ENCODE measurements around the gene MRAP.

The MRAP gene

DNA sequence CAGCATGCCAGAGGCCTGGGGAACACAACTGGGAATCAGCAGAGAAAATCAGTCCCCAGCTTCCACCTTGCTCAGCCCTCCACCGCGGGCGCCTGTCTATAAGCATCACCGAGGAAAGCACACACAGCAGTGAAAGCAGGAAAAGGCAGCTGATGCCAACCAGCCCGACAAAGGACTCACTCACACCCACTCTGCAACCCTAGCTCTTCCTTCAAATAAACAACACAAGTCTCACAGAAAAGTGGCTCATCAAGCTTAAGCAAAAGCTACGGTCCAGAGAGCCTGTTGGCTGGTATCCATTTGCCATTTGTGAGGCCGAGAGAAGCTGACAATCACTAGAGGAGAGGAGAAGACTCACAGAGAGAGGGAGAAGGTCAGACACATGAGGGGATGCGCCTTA lies 27.1 kb downstream of the MRAP start:
- no peak for FAIRE-seq

DNA sequence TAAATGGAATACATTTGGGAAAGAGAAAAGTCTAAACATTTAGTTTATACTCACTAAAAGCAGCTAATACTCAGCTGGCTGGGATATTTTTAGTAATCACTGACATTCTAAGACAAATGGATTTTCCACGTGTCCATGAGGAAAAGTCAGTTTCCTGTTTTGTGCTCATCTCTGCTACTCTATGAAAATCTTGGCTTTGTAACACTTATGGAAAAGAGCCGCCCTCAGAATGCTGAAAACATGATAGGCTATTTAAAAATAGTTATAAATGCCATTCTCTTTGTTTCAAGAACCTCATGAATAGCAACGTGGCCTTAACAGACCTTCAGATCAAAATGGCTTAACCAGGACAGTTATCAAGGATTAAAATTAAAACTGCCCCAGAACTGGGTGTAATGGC lies 29.9 kb downstream of the MRAP start:
- no peak for FAIRE-seq

DNA sequence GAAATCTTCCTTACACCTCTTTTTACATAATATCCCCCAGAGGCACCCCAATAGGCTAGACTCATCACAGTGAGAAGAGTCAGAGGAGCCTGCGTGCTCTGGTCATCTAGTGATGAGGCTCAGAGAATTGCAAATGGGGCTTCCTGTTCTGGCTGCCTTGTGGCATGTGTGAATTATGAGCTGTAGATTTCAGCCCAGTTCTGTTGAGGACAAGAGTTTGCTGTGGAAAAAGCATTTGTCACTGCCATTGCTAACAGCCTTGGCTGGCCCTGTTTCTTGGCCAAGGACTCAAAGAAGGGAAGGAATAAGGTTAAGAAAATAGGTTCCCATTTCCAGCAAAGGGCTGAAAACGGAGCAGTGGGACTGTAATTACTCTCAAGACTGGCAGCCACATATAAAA lies 30.7 kb downstream of the MRAP start:
- FAIRE-seq = no peak

DNA sequence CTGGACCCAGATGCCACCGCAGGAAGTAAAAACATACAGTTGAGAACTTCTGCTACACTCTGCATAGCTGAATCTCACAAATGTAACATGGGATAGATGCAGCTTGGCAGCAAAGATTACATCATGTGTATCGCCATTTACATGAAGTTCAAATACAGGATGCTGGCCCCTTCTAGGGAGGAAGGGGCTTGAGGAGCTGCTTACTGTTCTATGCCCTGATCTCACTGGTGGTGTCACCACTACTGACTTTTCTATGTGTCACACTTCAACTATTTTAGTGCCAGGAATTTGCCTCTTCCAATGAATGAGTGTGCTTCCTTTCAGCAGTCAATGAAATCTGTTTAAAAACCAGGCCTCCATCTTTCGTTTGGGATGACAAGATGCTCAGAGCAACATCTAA lies 31.1 kb downstream of the MRAP start:
- no peak for FAIRE-seq

DNA sequence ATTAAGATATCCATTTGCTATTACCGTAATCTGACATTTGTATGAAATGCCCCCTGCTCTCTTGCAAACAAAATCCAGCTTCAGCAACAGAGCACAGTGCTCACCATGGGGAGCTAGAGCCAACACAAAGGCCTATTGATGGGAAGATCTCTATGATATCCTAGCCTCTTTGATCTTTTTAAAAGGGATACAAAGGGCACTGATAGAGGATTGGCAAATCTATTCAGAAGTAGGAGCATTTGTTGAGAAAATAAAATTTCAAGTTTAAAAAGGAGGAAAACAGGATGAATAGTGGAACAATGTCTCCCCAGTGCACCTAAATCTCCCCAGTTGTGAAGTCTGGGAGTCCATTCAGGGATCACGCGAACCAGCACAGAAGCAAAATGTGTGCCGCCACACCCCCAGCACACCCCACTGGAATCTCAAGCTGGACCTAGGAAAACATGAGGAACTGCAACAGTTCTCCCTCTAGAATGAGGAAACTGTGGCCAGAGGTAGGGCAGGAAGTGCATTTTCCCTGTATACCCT lies 32.2 kb downstream of the MRAP start:
- FAIRE-seq = no peak

DNA sequence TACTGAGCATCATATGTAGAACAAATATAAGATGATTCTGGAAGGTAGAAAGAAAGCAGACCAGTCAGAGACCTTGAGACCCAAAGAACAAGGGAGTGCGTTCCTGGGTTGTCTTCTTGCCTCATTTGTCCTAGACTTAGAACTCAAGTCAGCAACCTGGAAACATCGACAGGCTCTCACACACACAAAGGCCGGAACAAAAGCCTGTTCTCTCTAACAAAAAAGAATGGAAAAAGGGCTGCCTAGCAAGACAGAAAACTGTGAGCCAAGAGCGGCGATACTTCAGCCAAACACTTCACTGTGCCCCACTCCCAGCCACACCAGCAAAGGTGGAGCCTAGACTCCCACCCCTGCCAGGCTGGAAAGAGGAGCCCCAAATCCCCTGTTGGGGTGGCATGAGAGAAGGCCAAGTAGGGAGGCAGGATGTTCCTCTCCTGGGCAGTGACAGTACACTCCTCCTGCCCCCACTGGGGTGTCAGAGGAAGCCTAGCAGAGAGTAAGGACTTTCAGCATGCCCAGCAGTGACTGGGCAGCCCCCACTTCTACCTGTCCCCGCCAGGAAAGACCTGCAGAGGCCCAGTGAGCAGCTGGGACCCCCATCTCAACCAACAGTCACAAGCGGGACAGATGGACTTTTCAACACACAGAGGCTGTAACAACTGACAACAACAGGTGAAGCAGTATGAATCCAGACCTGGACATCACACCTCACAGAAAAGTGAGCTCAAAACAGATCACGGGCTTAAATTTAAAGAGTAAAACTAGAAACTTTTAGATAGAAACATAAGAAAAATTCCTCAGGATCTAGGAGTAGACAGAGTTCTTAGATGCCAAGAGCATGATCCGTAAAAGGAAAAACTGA lies 33.0 kb downstream of the MRAP start:
- no peak for FAIRE-seq

DNA sequence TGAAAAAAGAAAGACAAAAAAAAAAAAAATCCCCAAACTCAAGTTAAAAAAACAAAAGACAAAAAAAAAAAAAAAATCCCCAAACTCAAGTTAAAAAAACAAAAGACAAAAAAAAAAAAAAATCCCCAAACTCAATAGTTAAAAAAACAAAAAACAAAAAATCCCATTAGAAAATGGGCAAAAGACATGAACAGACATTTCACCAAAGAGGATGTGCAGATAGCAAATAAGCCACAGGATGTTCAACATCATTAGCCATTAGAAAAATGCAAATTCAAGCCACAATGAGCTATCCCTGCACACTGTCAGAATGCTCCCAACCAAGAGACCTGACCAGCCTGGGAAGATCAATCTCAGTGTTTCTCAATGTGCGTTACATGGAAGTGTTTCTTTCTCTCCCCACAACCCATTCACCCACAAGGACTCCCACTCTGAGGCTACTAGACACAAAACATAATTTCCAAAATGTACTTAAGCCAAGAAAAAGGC lies 33.9 kb downstream of the MRAP start:
- FAIRE-seq = peak; percentile 67

DNA sequence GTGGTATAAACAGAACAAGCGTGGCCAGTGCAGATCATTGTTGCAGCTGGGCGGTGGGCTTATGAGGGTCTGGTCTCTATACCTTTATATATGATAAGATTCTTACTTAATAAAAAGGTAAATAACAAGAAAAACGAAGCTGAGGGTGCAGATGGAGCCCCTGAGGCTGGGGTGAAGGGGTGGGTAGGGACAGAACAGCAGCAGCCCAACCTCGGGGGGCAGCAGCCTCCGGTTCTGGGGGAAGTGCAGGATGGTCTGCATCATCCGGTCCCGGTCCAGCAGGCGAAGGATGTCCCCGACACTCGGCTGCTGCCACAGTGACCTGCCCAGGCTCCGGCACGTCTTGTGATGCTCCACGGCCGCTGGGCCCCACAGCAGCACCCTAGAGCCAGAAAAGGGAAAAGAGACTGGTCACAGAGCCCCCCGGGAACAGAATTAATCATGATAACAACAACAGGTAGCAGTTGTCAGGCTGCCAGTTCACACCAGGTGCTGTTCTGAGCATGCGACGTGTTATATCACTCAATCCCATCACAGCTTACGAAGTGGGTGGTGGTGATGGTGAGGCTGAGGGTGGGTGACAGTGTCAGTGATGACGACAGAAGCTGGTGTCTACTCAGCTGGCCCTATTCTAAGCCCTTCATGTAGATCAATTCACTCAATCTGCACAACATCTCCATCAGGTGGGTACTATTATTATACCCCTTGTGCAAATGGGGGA lies 35.5 kb downstream of the MRAP start:
- FAIRE-seq = no peak

DNA sequence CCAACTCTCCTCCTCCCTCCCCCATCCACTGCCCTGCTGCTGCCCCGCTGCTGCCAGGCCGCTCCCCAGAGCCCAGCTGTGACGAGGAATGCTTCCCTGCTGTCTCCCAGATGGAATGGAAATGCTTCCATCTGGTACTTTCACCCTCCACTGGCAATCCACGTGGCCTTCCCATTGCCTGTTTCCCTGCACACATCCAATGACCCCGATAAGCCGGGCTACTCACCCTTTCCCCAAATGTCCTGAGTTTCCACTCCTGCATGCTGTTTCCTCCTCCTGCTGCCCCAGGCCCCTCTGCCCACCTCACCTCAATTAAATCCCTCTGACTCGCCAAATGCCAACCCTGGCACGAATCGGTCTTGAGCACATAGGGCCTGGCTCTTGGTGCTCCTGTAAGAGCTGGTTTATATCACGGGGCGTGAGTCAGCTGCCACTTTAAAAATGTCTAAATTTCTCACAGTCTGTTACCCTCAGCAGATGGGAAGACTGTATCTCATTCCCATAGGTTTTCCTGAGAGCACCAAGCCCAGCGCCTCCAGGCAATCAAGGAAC lies 36.4 kb downstream of the MRAP start:
- no peak for FAIRE-seq

DNA sequence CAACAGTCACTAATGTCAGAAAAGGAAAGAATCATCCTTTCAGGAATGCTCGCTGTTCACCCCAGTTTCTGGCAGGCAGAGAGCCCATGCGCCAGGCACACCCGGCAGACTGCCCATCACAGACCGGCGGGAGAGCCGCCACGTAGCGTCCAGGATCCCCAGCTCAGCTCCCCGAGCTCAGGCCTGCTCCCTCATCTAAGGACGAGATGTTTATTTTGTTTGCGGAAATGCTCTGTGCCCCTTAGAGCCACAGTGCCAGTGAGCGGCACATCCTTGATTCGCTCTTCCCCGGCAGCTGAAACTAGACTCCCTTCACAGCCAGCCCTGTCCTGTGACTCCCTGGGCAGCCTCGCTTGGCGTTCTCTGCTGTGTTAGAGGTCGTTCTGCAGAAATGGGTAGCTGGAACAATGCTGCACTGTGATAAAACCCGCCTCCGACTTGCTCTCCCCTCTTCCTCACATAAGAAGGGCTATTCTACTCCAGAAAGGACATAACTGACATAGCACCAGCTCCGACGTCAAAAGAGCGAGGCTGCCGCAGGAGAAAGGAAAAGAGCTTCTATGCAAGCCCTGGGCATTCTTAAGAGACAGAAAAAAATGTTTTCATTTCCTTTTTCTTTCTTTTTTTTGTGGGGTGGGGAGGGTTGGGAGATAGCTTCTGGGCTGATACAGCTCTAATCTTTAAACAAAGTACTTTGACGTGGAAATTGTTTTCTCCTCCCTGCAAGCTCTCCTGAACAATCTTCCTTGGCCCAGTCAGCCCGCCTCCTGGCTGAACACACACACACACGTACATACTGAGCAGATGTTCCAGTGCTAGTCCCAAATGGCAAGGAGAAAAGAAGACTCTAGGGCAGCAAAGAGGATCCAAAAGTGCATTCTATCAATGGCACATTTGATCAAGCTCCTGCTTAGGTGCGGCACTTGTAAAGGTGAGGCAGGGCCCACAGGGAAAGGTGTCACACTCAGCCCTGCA lies 37.2 kb downstream of the MRAP start:
- FAIRE-seq = no peak

DNA sequence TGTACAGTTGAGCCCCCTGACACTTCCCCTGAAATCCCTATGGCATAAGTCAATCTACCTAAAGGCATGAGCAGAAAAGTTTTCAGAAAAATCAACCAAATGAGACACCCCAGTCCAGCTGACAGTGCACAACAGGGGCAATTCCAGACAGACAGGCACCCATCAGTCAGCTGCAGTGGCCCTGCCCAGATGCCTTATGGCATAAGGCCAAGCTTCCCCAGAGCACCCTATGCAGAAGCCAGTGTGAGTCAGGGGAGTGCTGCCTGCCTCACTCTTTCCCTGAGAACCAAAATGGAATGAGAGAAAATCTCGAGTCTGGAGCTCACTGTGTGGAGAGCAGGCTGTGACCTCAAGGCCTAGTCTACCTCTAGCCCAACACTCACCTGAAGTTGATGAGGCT lies 38.1 kb downstream of the MRAP start:
- no peak for FAIRE-seq

DNA sequence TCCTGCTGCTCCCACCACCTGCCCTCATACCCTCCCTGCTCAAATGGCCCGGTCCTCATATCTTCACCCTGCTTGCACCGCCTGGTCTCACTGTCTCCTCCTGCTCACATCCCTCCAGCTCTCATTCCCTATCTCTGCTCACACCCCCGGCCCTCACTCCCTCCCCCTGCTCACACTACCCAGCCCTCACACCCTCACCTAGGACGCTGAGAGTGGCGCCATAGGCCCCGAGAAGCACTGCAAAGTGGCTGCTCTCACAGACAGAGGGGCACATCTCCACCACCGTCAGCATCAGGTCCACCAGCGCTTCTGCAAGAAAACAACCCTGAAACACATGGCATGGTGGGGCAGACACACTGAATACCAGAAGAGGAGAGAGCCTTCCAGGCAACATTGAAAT lies 38.6 kb downstream of the MRAP start:
- no peak for FAIRE-seq

DNA sequence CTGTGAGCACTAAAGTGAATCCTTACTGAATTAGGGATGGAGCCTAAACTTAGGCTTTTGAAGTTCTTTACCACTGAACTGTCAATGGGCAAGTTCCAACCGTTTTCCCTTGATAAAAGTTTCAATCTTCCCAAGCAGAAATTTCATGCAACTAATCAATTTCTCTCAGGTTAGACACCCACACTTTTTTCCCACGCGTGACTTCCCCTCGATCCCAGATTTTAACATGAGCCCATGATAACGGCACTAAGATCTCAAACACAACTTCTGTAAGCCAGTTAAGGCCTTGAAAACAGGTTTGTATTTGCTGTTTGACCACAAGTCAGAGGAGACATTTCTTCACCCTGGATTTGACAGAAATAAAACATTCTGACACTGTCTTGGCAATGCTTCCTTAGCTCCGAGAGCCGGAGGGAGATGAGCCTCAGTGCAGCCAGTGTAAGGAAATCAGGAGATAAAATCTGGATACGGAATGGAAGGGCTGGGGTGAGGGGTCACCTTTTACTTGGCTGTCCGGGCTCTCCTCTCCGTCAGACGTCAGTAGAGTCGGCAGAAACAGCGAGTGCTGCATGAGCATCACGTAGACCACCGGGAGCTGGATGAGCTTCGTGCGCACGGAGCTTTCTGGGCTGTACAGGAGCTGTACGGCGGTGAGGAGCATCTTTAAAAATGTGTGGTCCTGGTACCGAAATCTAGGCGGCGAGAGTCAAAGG lies 39.7 kb downstream of the MRAP start:
- no peak for FAIRE-seq

DNA sequence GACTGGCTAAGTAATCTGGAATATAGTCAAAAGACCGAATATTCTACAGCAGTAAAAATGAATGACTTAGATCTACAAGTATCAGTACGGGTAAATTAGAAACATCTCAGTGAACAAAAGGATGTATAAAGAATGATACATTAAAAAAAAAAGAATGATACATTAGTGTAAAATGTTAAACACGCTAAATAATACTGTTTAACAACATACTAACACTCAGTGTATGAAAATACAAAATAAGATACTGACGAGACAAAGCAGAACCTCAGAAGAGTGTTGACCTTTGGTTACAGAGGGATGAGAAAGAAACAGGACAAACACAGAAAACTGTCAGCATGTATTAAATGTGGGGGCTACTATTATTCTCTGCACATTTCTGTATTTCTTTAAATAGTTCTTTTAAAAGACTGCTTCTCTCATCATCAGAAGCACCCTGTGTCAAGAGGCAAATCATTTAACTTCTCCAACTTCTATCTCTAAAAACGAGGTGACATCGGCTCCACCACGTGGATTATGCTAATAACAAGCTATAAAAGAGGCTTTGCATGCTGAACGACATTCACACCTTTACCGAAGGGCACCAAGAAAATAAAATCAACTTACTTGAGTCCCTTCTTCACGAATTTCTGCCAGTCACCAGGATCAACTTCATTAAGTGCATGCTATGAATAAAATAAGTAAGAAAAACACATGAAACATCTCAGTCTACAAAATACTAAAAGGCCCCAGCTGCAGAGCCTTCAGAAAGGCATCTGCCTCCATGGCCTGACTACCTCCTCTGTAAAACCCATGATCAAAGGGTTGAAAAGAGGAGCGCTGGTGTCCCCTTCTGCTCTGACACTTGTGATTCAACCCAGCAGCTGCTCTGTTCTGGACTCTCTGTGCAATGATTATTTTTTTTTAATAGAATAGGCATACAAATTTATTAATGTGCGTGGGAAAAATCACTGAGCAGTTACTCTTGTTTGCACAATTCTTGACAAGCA lies 42.5 kb downstream of the MRAP start:
- no peak for FAIRE-seq

DNA sequence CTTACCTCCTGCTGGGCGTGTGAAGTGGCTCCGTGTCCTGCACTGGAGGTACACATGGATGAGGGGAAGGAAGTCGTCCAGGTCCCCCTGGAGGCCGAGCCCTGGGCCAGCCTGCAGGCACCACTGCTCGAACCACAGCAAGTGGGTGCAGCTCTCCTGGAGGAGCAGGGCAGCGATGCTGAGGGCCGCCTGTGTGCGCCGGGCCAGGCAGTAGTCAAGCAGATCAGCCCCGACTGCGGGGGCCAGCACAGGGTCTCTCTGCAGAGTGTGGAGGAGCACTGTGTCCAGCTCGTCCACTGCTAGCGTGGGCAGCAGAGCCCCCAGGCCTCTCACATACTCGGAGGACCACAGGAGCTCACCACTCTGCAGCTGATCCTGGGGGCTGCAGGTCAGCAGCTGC lies 48.3 kb downstream of the MRAP start:
- no peak for FAIRE-seq

DNA sequence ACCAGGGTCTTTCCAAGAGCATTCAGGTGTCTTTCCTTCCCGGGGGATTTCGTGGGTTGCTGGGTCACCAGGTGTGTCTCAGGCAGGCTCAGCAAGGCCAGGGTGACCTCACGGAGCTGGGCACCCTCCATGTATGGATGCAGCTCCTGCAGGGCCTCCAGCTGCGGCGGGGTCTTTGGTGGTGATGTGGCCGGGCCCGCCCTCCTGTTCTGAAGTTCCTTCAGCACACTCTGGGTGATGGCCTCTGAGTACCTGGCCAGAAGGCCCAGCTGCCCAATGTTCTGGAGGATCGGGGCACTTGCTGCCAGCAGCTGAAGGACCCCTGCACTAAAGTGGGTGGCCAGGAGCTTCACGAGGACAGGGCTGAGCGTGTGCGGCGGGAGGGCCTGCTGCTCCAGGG lies 48.7 kb downstream of the MRAP start:
- no peak for FAIRE-seq

DNA sequence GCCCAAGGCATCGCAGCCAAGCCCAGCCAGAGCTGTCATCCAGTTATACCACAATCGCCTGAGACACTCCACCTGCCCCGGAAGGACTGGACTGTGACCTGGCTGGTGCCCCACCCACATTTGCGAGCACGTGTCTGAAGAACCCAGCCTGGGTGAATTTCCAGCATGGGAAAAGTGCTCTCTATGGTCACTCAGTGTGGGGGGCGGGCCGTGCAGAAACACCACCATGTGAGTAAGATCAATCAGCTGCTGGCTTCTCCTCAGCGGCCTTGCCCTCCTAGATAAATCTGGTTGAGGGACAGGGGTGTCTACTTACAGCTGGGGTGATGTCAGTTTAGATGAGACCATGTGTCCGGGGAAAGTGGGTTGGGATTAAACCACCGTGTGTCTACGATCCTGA lies 49.3 kb downstream of the MRAP start:
- no peak for FAIRE-seq

DNA sequence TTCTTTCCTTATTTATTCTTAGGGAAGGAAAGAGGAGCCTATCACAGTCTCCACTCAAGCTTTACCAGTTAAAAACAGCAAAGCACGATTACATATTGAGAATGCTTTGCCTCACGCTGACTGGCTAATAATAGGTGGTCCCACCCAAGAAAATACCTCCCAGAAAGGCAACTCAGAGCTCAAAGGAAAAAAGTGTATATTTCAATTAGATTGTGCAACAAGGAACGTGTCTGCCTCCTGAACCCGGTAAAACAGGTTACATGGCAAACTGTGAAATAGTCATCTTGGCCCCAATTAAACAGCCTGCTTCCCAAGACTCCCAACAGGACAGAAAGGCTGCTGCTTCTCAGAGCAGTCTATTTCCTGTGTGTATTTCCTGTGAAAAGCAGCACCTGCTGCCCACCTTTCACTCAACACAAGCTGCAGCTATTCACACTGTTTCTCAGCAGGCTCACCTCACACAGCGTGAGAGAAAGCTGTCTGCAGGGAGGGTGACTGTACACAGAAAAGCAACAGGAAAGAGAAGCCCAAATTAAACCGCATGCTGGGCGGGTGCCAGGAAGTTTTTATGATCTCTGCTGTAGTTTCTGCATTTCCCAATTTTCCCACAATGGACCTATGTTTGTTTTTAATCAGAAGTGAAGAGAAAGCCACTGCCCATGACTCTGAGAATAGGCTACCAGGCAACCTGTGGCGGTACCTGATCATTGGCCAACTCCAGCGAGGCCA lies 50.1 kb downstream of the MRAP start:
- no peak for FAIRE-seq

DNA sequence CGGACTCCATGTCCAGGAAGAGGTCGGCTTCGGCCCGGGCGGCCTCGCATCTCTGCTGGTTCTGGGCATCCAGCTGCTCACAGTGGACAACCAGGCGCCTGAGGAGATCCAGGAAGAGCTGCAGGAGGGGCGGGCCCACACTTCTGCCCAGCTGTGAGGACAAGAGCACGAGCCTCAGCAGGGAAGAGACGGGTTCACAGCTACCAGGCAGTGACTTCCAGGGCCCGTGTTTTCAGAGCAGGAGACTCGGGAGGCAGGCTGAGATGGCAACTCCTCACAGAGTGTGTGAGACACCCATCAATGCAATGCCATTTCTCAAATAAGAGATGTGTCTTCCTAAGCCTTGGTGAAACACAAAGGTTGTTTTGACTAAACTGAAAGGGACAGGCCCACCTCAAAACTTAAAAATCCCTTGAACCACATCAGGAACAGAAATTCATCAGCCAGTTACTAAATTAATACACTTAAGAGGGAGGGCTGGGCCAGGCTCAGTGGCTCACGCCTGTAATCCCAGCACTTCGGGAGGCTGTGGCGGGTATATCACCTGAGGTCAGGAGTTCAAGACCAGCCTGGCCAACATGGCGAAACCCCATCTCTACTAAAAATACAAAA lies 50.8 kb downstream of the MRAP start:
- no peak for FAIRE-seq
